Measurements from ENCODE around the gene ITK.

- TF ChIP-seq CEBPB (IDR thresholded peaks at IDR 0.05) = no peak
- TF ChIP-seq FOXM1 (IDR thresholded peaks at IDR 0.05; ENCODE audit: borderline replicate concordance, low read depth) = no peak
- TF ChIP-seq CREB1 (IDR thresholded peaks at IDR 0.05; ENCODE audit: low read depth) = no peak
Measured at GRCh38 chr5:157284458-157285212, 104.0 kb downstream of the ITK start.

Measured in Ishikawa (cell line).